ENCODE results near the gene ZNF514.
A peak's percentile ranks its signal among the peaks of the same experiment; 100 is the strongest.

Gene ZNF514

GRCh38 chr2:95159690-95160449 is at the start of gene ZNF514:
Gene ZNF514, minus strand, starts transcription at chr2:95159848. Its CDS starts 6,595 bp downstream, at chr2:95153253.
- peak; percentile 79 for DNase-seq

GRCh38 chr2:95208106-95208505 is 48.5 kb upstream of the ZNF514 start:
- DNase-seq: no peak

GRCh38 chr2:95207111-95207961 is 47.7 kb upstream of the ZNF514 start, which contains the start of gene ZNF892:
Gene ZNF892, plus strand, starts transcription at chr2:95207521. Its CDS starts 295 bp downstream, at chr2:95207816.
- DNase-seq: peak; percentile 89

- DNase-seq: no peak
These were observed 46.4 kb upstream of the ZNF514 start for GRCh38 chr2:95206096-95206495.

- DNase-seq: no peak
These were observed 44.7 kb upstream of the ZNF514 start for GRCh38 chr2:95204396-95204795.

- DNase-seq: no peak
These were observed 44.3 kb upstream of the ZNF514 start for GRCh38 chr2:95203911-95204310.

GRCh38 chr2:95192956-95193355 is 33.3 kb upstream of the ZNF514 start:
- peak; percentile 33 for DNase-seq

GRCh38 chr2:95185973-95186372 is 26.3 kb upstream of the ZNF514 start:
- no peak for DNase-seq

GRCh38 chr2:95185197-95185596 is 25.5 kb upstream of the ZNF514 start:
- DNase-seq: no peak

GRCh38 chr2:95181774-95182173 is 22.1 kb upstream of the ZNF514 start:
- DNase-seq: no peak

- DNase-seq: no peak
These were observed 19.8 kb upstream of the ZNF514 start for GRCh38 chr2:95179451-95179850.

- no peak for DNase-seq
These were observed 14.4 kb upstream of the ZNF514 start for GRCh38 chr2:95174031-95174542.

GRCh38 chr2:95171902-95172301 is 12.3 kb upstream of the ZNF514 start:
- DNase-seq: no peak

- DNase-seq: no peak
These were observed 6.6 kb upstream of the ZNF514 start for GRCh38 chr2:95166065-95166763.

- DNase-seq: peak; percentile 98
These were observed 5.9 kb upstream of the ZNF514 start, which contains the start of gene ZNF2 for GRCh38 chr2:95165371-95166064. Gene ZNF2, plus strand, starts transcription at chr2:95165809. Its CDS starts 10,418 bp downstream, at chr2:95176227.

- DNase-seq: no peak
These were observed 5.4 kb upstream of the ZNF514 start for GRCh38 chr2:95165030-95165370.

GRCh38 chr2:95158891-95159619 is 593 bp downstream of the ZNF514 start:
- DNase-seq: peak; percentile 23

GRCh38 chr2:95158441-95158840 is 1.2 kb downstream of the ZNF514 start:
- no peak for DNase-seq

GRCh38 chr2:95149397-95149984 is 10.2 kb downstream of the ZNF514 start:
- no peak for DNase-seq

GRCh38 chr2:95143838-95144237 is 15.8 kb downstream of the ZNF514 start:
- no peak for DNase-seq

GRCh38 chr2:95138702-95139101 is 20.9 kb downstream of the ZNF514 start:
- DNase-seq: no peak
